HG02588 (cell line): Measurements from ENCODE around the gene ATRIP.

Experiments
- ATAC-seq: cut with Tn5 transposase; IDR thresholded peaks from one replicate; pipeline ENCODE4 v1.9.1; 2021; ENCODE audit warnings: mild to moderate bottlenecking, moderate library complexity; ENCODE audit not compliant: unreplicated experiment

The ATRIP gene

DNA sequence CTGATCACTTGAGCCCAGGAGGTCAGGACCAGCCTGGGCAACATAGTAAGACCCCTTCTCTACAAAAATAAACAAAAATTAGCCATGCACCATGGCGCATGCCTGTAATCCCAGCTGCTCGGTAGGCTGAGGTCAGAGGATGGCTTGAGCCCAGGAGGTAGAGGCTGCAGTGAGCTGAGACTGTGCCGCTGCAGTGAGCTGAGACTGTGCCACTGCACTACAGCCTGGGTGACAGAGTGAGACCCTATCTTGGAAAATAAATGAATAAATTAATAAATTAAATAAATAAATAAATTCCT, 46.6 kb downstream of the ATRIP start:
- no peak for ATAC-seq

GRCh38 chr3:48500656-48501055, 54.1 kb downstream of the ATRIP start:
- ATAC-seq, result no peak

DNA sequence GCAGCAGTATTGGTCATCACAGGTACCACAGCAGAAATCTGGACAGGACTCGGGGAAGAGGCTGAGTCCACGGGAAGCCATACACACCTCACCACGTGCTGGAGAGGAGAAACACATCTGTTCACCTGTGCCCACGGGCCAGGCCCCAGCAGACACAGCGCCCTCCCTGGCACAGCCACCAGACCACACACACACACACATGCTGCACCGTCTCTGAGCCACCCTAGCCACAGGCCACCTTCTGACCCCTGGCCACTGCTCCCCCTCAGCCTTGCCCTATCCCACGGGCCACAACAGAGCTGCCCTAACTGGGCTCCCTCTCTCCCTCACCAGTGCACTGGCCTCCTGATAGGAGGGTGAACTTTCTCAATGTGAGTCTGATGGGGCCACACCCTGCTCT, 54.7 kb downstream of the ATRIP start:
- ATAC-seq, result no peak

DNA sequence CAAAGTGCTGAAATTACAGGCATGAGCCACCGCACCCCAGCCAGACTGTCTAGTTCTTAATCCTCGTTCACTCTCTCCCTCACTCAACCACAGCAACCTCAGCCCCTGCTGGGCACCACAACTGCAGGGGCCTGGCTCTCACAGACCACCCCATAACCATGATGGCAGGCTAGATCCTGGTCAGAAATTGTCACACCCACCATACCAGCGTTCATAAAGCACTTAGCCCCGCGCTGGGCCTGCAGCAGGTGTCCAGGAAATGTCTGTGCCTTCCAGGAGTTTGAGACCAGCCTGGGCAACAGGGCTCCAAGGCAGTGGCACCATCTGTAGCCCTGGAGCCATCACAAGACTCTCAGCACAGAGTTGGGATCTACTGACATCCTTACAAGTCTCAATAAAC, 55.6 kb downstream of the ATRIP start:
- ATAC-seq, result no peak

- ATAC-seq, result no peak
Observed at GRCh38 chr3:48502728-48503168, 56.2 kb downstream of the ATRIP start.

DNA sequence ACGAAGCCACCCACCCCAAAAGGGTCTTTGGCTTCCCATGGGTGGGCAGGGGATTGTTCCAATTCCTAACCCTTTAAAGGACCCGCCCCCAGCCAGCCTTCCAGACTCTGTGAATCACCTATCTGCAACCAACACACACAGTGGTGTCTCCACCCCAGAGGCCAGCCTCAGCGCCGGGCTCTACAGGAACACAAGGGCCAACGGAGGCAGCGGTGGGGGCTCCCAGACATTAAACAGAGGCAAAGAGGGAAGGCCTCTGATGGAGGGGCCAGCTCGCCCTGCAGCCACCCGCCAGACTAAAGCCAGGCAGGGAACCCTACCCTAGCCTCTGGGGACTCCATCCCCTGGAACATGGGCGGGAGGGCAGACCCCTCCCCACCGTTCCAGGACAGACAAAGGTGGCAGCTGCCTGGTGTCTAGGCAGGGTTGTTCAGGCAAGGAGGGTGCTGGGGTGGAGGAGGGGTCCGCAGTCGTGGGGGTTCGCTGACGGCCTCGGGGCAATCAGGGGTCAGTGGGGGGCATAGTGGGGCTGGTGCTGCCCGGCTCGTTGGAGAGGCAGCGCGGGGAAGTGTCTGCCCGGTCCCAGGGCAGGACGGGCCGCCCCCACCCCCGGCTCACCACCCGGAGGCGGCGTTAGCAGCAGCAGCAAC, 57.0 kb downstream of the ATRIP start:
- no peak for ATAC-seq

DNA sequence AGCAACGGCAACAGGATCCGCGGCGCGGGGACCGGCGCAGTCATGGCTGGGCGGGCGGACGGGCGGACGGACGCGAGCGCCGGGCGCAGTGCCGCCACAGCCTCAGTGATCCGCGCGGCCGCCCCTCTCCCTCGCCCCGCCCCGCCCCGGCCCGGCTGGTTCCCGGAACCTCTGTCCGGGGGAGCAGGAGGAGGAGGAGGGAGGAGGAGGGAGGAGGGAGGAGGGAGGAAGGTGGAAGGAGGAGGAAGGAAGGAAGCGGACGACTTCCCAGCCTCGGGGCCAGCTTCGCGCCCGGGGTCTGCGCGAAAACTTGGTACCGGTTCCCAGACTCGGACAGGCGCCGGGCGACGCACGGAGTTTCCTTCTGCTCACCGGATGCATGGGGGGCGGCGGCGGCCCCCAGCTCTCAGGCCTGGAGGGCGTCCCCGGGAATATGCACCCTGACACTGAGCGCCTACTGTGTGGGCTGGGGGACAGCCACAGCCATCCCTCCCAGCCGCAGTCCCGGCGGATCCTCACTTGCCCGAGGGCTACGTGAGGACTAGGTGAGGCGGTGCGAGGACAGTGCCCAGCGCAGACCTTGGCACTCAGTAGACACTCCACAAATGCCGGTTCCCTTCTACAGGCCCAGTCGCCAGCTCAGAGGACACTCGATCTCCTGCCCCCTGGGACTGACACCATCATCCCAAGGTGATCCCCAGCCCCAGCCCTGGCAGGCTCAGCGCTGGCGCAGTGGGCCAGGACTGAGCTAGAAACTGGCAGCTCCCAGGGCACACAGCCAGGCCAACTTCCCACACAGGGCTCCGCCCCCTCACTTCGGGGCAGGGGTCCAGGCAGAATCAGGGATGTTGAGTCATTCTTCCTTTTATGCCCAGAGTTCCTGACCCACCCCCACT, 57.8 kb downstream of the ATRIP start, which contains the start of gene SHISA5:
TSS of gene SHISA5 (minus strand) at position 124 of the 896 bp plus-strand sequence. CDS start at position 44, 80 bp downstream.
- ATAC-seq, result no peak

GRCh38 chr3:48505146-48505545, 58.6 kb downstream of the ATRIP start:
- no peak for ATAC-seq

DNA sequence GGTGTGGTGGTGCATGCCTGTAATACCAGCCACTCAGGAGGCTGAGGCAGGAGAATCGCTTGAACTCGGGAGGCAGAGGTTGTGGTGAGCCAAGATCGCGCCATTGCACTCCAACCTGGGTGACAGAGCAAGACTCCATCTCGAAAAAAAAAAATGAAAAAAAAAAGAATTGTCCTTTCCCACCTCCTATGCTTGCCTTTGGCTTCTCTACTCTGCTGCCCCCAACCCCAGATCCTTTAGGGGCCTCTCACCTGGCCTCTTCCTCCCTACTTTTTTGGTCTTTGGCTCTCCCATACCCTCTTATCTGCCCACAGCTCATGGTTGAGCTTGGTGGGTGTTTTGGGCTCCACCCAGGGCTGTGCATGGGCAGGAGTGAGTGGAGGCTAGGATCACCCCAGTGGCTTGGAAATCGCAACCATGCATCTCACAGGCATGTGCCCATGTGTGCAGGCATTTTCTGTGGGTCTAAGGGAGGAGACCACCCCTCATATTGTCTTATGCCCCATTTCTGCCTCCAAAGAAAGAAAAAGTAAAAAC, 59.5 kb downstream of the ATRIP start:
- no peak for ATAC-seq

GRCh38 chr3:48507256-48508061, 60.9 kb downstream of the ATRIP start:
- no peak for ATAC-seq

DNA sequence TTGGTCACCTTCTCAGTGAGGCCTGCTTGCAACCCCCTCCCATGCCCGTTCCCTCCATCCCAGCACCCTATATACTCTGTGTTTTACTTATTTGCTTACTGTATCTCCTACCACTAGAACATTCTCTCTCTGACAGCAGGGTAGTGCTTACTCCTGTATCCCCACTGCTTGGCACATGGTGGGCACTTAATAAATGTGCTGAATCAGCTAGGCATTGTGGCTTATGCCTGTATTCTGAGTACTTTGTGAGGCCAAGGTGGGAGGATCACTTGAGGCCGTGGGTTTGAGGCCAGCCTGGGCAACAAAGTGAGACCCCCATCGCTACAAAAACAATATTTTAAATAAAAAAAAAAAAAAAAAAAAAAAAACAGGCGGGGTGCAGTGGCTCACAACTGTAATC, 65.0 kb downstream of the ATRIP start:
- ATAC-seq, result no peak

DNA sequence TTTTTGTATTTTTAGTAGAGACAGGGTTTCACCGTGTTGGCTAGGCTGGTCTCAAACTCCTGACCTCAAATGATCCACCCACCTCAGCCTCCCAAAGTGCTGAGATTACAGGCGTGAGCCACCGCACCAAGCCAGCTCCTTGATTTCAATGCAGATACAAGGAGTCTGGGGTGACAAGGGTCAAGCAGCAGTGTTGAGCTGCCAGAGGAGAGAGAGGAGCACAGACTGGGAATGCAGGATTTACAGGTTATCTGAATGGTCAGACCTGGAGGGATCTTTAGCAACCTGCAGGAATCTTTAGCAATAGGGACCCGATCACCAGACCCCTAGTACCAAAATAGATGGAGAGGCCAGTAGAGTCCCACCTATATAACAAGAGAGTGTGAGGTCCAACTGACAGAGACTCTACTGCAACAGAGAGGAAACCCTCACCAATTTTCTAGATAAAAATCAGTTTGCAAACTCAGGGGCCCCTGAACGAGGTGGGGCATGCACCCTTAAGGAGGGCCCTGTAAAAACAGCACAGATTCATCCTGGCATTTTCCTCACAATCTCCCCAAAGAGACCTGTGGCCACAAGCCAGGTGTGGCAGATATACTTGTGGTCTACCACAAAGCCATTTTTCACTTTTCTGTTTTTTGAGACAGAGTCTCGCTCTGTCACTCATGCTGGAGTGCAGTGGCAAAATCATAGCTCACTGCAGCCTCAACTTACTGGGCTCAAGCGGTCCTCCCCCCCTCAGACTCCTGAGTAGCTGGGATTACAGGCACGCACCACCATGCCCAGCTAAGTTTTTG, 68.1 kb downstream of the ATRIP start:
- ATAC-seq, result no peak
